HG03342 (cell line): ENCODE measurements around the gene SLC37A4.
"Not testable (repeated sequence)": the region's sequence is repeated elsewhere in the genome, so short reads cannot be mapped to it uniquely, and the experiment has no call there.

ENCODE experiments used
- ATAC-seq: cut with Tn5 transposase; IDR thresholded peaks from one replicate; pipeline ENCODE4 v1.9.1; 2021; ENCODE audit warnings: mild to moderate bottlenecking, moderate library complexity; ENCODE audit not compliant: unreplicated experiment

SLC37A4 gene

DNA sequence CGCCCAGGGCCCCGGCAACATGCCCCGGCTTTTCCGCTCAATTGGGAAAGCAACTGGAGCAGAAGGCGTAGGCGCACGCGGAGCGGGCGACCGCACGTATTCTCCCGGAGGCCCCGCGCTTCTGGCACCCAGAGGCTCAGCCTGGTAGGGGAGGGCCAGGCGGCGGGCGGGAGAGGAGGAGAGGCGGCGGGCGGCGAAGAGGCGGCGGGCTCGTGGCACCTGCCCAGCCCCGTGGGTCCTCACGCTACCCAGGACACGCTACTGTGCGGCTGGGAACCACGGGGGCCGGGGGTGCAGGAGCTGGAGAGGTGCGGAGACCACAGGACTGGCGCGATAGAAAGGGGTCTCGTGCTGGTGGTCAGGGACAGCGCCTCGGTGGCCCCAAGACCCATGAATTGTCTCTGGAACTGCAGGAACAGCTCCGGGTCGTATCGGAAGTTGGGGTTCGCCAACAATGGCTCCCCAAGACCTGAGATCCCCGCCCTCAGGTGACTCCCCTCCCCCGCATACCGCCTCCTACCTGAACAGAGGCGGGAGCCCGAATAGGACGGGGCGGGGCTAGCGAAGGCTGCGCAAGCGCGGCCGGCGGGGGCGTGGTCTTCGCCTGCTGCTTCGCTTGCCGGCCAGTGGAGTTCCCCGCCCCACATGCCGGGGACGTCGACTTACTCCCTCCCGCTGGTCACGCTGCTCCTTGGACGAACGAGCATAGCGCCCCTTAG is at the start of gene SLC37A4:
SLC37A4 (minus strand) TSS at position 549 of the 719 bp plus-strand sequence.
- ATAC-seq = peak; percentile 85

DNA sequence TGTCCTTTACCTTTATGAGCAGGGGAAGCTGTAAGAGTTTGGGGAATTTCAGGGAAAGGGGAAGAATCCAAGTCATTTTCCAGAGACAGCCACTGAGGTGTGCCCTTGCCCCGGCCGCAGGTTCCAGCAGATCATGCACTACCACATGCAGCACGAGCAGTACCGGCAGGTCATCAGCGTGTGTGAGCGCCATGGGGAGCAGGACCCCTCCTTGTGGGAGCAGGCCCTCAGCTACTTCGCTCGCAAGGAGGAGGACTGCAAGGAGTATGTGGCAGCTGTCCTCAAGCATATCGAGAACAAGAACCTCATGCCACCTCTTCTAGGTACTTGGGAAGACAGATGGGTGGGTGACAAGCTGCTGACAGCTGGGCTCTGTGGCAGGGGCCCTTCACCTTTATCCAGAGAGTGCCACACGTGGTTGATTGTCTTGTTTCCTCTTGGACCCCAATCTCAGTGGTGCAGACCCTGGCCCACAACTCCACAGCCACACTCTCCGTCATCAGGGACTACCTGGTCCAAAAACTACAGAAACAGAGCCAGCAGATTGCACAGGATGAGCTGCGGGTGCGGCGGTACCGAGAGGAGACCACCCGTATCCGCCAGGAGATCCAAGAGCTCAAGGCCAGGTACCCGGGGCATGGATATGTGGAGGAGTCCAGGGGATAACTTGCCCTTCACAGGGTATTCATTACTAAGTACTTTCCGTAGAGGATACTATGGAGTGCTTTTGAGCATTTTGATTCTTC is 48.2 kb upstream of the SLC37A4 start:
- ATAC-seq = no peak

DNA sequence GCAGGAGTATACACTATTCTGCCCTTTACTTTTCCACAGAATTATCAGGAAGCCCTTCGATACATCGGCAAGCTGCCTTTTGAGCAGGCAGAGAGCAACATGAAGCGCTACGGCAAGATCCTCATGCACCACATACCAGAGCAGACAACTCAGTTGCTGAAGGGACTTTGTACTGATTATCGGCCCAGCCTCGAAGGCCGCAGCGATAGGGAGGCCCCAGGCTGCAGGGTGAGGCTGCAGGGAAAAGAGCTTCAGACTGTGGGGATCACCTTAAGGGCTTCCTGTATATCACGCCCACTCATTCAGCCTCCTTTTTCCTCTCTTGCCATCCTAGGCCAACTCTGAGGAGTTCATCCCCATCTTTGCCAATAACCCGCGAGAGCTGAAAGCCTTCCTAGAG is 47.2 kb upstream of the SLC37A4 start:
- ATAC-seq = no peak

DNA sequence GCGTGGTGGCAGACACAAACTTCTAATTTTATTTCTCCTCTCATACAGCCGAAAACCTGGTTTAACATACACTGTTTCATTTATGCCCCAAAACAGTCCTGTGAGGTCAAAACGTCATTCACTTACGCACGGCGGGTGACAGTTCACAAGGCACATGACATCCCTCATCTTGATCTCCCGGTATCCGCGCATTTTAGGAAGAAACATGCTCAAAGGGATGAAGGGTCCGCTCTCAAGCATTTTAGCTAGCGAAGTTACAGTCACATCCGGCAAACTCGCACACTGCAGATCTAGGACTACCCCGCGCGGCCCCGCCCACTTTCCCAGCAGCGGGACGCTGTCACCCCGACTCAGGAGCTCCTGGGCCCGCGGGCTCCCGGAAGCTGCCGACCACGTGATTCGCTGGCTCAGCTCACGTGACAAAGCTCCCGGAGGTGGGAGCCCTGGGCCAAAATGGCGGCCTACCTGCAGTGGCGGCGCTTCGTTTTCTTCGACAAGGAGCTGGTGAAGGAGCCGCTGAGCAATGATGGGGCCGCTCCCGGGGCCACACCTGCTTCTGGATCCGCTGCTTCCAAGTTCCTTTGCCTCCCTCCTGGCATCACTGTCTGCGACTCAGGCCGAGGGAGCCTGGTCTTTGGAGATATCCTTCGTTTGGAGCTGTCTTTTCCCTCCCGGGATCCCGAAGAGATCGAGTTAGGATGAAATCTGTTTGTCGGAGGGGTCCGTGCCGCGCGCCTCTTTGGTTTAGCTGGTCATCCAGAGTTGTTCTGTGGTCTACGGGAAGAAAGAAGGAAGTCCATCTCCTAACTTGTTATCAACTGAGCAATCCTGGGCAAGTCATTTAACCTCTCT is 36.9 kb upstream of the SLC37A4 start, which contains the start of gene VPS11:
VPS11 (plus strand) TSS at position 448 of the 852 bp plus-strand sequence; CDS start at position 454, 6 bp downstream.
- ATAC-seq = peak; percentile 91

DNA sequence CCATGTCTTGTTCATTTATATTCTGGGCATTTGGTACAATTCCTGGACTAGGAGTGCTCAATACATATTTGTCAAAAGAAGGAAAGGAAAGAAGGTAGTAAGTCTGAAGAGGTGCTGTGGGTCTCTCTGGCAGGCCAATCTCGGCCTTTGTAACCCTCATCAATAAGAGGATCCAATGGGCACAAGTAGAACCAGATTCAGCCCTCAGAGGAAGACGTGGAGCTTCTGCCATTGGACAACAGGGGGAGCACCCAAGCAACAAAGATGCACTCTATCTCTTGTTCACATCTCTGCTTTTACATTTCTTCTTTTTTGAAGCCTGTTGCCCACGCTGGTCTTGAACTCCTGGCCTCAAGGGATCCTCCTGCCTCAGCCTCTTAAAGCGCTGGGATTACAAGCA is 34.7 kb upstream of the SLC37A4 start:
- no peak for ATAC-seq

DNA sequence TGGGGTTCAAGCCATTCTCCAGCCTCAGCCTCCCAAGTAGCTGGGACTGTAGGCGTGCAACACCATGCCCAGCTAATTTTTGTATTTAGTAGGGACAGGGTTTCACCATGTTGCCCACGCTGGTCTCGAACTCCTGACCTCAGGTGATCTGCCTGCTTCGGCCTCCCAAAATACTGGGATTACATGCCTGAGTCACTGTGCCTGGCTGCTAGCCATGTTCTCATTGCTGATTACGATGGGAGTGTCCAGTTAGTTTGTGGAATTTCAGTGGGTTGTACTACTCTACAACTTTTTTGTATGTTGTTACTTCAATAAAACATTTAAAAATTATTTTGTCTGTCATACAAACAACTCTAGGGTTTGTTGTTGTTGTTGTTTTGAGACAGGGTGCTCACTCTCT is 32.1 kb upstream of the SLC37A4 start:
- ATAC-seq = no peak

DNA sequence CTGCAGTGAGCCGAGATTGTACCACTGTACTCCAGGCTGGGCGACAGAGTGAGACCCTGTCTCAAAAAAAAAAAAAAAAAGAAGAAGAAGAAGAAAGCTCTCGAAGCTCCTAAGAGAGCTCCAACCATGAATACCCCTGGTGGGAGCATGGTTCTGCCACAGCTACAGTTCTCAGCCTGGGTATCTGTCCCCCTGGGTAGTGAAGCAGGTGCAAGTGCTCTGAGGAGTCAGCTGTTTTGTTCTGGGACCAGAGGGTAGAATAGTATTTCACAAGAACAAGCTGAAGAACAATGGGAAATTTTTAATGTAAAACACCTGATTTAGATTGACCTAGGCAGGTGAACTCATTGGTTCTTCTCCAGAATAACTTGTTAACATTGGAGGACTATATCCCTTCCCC is 30.6 kb upstream of the SLC37A4 start:
- ATAC-seq = no peak

DNA sequence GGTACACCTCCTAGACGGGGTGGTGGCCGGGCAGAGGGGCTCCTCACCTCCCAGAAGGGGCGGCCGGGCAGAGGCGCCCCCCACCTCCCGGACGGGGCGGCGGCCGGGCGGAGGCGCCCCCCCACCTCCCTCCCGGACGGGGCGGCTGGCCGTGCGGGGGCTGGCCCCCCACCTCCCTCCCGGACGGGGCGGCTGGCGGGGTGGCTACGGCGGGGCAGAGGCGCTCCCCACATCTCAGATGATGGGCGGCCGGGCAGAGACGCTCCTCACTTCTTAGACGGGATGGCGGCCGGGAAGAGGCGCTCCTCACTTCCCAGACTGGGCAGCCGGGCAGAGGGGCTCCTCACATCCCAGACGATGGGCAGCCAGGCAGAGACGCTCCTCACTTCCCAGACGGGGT is 28.5 kb upstream of the SLC37A4 start:
- ATAC-seq = not testable (repeated sequence)

DNA sequence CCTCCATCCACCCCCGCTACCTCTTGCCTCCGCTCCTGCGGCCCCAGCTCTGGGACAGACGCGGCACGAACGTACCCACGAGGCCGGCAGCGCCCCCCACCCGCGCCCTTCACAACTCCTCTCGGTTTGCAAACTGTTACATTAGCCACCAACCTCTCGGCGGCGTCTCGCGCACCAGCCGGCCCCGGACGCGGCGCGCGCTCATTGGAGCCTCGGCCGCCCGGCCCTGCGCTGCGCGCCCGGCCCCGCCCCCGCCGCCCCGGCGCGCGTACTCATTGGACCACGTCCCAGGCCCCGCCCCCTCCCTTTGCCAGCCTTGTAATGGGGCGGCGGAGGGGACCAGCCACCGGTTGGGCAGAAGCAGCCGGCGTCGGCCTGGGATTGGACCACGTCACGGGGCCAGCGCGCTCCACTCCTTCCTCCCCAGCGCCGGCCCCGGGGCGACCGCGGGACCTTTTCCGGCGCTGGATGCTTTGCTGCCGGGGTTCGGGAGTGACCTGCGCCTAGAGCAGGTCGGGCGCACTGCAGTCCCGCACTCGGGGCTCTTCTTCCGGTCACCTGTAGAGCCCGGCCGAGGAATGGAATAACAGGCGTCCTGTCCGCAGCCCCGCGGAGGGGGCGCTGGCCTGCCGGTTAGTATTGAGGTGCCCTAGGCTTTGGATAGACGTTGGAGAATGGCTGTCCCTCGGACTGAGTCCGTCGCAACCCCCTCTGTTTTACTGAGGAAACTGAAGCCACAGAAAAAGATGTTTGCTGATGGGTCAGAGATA is 26.5 kb upstream of the SLC37A4 start, which contains the start of gene HYOU1:
HYOU1 (minus strand) TSS at position 206 of the 770 bp plus-strand sequence. CDS start 1,045 bp downstream, outside the sequence.
- peak; percentile 90 for ATAC-seq

DNA sequence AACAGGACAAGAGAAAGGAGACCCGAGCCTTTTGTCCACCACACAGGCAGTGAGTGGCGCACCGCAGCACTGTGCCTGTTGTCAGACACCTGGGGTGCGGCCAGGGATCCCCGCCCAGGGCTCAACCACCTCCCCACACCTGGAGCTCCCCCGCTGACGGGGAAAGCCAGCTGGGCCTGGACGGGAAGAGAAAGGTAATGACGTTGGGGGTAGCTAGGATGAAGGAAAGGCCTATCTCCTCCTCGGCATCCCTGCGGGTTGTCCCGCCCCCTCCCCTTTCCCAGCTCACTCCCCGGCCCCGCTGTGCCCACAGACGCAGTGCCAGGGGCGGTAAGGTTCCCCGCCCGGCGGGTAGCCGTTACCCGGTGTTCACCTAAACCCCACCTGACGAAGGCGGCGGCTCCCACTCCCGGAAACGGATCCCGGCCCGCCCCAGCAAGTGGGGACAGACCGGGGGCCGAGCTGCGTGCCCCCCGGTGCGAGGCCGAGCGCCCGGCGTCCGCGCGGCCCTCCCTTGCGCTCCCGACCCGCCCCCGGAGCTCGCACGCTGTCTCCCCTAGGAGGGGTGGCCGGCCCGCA is 25.8 kb upstream of the SLC37A4 start:
- ATAC-seq = peak; percentile 6

DNA sequence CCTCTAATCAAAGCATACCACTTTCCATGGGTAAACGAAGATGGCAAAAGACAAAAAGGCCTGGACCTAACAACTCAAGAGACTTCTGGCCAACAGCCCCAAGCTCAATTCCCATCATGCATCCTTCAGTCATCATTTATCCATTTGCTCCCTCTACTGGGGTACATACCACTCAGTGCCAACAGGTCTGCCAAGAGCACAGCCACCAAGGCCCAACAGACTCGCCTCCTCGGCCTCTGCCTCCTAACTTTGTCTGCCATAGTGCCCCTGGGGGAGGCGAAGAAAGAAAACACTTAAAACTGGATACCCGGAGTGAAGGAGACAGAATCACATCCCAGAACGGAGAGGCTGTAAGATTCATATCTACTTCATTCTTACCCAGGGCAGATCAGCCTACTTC is 25.2 kb upstream of the SLC37A4 start:
- ATAC-seq = no peak

DNA sequence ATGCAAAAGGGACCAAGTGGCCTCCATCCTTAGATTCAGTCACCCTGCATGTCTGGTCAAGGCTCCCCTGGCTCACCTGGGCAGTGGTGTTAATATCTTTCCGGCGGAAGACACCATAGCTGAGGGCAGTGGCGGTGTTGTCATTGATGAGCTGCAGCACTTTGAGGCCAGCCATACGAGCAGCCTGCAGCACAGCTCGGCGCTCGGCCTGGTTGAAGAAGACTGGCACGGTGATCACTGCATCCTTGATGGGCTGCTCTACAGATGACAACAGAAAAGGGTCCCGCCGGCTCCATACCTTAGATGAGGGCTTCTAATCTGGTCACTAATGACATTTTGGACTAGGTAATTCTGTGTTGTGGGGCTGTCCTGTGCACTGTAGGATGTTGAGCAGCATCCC is 23.7 kb upstream of the SLC37A4 start:
- no peak for ATAC-seq

DNA sequence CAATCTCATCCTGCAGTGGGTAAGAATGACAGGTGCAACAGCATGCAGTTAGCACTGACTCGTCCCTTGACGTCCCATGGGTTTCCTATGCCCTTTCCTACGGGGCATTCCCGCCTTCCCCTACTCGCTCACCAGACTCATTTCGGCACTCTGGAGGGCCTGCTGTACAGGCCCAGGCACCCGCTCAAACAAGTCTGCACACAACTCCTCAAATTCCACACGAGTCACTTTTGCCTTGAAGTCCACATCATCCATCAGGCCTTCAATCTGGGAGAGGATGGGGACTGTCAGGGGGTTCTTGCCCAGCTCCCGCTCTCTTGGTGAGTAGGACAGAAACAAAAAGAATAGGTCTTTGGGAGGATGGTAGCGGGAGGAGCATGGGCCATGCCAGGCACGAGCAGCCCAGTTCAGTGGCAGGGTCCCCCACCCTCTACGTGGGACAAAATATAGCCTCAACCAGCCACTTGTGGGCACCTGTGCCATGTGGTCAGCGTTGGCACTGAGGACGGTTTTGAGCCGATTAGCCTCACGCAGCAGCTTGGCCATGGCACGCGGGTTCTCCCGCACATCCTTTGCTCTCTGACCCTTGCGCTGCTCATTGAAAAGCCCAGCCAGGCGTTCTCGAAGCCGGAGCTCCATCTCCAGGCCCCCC is 21.6 kb upstream of the SLC37A4 start:
- ATAC-seq = no peak

DNA sequence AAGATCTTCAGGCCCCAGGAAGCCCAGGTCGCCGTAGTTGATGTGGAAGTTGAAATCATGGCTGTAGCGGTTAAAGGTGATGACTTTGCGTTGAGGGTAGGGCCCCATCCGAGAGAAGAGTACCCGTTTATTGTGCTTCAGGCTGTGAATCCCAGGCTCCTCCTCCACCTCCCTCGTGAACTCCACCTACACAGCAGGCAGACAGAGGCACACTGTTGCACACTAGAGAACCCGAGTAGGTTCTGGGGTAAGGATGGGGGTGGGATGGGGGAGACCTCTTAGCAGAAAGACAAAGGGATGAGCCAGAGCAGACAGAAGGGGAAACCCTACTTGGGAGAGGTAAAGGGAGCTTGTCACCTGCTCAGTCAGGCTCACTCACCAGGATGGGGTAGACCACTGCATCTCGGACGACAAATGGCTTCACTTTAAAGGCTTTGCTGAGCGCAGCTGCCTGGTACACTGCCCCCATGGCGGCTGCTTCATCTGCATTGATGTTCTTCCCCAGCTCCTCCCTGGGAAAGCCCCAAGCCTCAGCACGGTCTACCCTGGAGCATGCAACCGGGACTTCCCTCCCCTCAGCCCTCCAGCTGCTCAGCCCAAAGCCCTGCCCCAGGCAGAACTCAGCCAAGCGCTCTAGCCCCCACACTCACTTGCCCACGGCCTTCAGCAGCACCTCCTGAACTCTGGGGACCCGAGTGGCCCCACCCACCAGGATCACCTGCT is 20.9 kb upstream of the SLC37A4 start:
- ATAC-seq = peak; percentile 48

DNA sequence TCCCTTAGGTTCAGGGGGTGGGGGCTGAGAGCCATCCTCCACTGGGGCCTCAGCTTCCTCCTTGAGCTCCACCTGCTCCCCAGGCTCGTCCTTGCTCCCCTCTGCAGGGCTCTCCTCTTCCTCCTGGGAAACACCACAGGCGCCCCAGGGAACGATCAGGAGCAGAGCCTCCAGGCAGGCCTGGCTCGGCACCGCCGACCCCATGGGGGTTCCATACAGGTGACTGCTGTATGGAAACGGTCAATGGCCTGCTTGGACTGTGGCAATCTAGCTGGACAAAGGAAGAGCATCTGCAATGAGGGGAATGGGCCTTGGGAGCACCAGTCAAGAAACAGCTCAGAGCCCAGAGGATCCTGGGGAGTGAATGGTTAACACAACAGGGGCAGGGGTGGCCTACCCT is 18.4 kb upstream of the SLC37A4 start:
- no peak for ATAC-seq

DNA sequence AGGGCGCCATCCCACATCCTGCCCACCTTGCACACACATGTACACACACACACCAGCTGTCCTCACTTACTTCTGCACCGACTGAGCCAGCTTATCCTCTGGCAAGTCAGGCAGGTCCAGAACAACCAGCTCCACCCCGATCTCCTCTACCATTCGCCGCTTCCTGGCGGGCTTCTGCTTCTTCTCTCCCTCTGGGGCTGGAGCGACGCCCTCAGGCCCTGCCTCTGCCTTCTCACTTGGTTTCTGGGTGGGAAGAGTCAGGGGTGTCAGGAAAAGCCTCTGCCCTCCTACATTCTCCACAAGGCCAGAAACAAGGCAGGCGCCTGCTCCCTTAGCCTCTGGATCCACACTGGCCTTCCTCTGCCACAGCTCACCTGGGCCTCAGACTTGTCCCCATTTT is 18.0 kb upstream of the SLC37A4 start:
- ATAC-seq = no peak

DNA sequence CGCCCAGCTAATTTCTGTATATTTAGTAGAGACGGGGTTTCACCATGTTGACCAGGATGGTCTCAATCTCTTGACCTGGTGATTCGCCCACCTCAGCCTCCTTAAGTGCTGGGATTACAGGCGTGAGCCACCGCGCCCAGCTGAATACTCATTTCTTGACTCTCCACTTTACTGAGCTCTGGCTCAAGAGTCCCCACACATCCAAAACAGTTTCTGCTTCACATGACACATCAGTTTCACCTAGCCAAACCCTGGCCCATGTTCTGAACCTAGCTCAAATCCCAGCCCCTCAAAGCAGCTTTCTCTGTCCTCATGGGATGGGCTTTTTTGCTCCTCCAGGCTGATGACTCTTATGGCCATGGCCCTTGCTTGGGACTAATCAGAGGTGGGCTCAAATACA is 16.5 kb upstream of the SLC37A4 start:
- no peak for ATAC-seq

DNA sequence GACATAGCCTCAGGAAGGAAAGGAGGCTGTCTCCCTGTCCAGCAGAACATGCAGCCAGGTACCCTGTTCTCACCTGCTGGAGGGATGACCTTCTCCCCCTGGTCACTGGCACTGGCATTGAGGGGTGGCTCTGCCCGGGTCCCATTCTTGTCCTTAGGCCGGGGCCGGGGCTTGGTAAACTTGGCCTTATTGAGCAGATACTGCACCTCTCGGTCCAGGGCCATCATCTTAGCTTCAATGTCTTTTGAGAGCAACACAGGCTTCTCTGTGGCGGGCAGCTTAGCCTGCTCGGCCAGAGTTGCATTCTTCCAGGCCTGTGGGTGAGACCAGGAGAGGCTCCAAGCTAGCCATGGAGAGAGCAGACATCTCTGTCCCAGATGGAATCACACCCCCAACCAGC is 15.8 kb upstream of the SLC37A4 start:
- no peak for ATAC-seq

DNA sequence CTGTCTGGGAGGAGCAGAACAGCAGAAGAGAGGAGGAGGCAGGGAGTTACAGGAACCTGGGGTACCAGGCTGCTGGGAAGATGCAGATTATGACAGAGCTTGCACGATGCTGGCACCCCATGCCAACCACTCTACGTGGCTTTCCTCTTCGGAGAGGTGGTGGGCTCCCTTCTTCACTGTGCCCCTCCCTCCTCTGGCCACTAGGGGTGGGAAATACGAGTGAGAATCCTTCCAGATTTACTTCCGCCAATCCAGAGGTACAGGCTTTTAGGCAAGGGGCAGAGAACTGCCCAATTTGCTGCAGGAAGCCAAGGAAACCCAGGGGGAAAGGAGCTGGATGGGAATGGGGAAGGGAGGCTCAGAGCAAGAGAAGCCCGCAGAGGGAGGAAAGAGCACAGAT is 14.0 kb upstream of the SLC37A4 start:
- ATAC-seq = no peak
